HepG2 (cell line): ENCODE data around the gene SEMA6B. TPM values are rescaled to one million over a fixed set of nuclear protein-coding genes. Genes with fewer than 3 reads are reported as not detected.

Experiments
- ATAC-seq: fragments of 200-7000 bp; cut with Tn5 transposase; 3 replicates; pipeline ENCODE4 v1.9.1; 2020; ENCODE audit warnings: mild to moderate bottlenecking, moderate library complexity
- BruUV-seq: library from RNA; stranded (reverse); fragments of 400-500 nt; replicated peaks from 2 replicates; lab custom pipeline; 2021; lab: Mats Ljungman, UMichigan
- CTCF ChIA-PET: fragments of 300-600 bp; formaldehyde crosslinking; extraction: SDS; loops from one replicate; lab custom pipeline; 2021; ENCODE audit warnings: low total read pairs, inconsistent platforms, low intra/inter-chr PET ratio; lab: Yijun Ruan, JAX
- POLR2A ChIA-PET: fragments of 350-600 bp; sonication (Branson Sonifier 250); formaldehyde crosslinking; loops from one replicate; lab custom pipeline; 2020; ENCODE audit warnings: antibody characterized with exemption, inconsistent platforms; lab: Yijun Ruan, JAX
- DNase-seq: peaks from one replicate; pipeline ENCODE4 v3.0.0-alpha.2; 2015; ENCODE audit warnings: low spot score
- FAIRE-seq: peaks from 3 replicates; lab custom pipeline; 2011; peaks lifted over from hg19 to GRCh38; lab: Jason Lieb, UNC
- H2AFZ ChIP-seq: one replicate; pipeline ENCODE4 v1.6.1; 2011; ENCODE audit warnings: low read length, inconsistent platforms
- H3K27ac ChIP-seq: fragments of 300-600 bp; 3 replicates; pipeline ENCODE4 v1.8.0; 2011; ENCODE audit warnings: mixed run types, mild to moderate bottlenecking, mixed read lengths, low read length, inconsistent platforms; ENCODE audit not compliant: insufficient read depth; ENCODE audit errors: extremely low read length
- H3K27me3 ChIP-seq, 2 experiments: fragments of 200-600 bp in 1 of 2; 2 replicates in 1 of 2; 3 replicates in 1 of 2; pipeline versions ENCODE4 v1.6.0 to v1.8.0; 2011; ENCODE audit warnings: low read length in 2 of 2, mild to moderate bottlenecking in 2 of 2, moderate library complexity in 2 of 2, inconsistent platforms in 1 of 2; ENCODE audit not compliant: insufficient read depth in 2 of 2, control insufficient read depth in 1 of 2
- H3K36me3 ChIP-seq, 2 experiments: fragments of 200-600 bp in 1 of 2; replicated peaks in 1 of 2; 2 replicates in 1 of 2; 3 replicates in 1 of 2; pipeline versions ENCODE4 v1.5.1 to v1.8.0; 2011; ENCODE audit warnings: low read length in 2 of 2, inconsistent platforms in 1 of 2; ENCODE audit not compliant: insufficient read depth in 2 of 2, control insufficient read depth in 1 of 2
- H3K4me1 ChIP-seq: 2 replicates; pipeline ENCODE4 v1.5.1; 2012; ENCODE audit warnings: low read length, inconsistent platforms; ENCODE audit not compliant: insufficient read depth
- H3K4me2 ChIP-seq: 2 replicates; pipeline ENCODE4 v1.6.0; 2011; ENCODE audit warnings: low read depth, low read length, inconsistent platforms
- H3K4me3 ChIP-seq, 3 experiments: fragments of 200-600 bp in 1 of 3; sonication (generic), shearing (Covaris generic) in 1 of 3; replicated peaks in 1 of 3; 2 replicates each; pipeline ENCODE4 v1.5.1; 2011 to 2016; ENCODE audit warnings: low read length in 3 of 3, inconsistent platforms in 2 of 3, low read depth in 2 of 3, mild to moderate bottlenecking in 2 of 3, control low read depth in 1 of 3, mixed read lengths in 1 of 3; ENCODE audit not compliant: insufficient read depth in 1 of 3
- H3K79me2 ChIP-seq: one replicate; pipeline ENCODE4 v1.6.1; 2011; ENCODE audit warnings: low read length, inconsistent platforms; ENCODE audit not compliant: insufficient read depth
- H3K9ac ChIP-seq: 2 replicates; pipeline ENCODE4 v1.6.0; 2011; ENCODE audit warnings: mild to moderate bottlenecking, low read depth, low read length, inconsistent platforms; ENCODE audit not compliant: insufficient read depth
- H3K9me3 ChIP-seq: 2 replicates; pipeline ENCODE4 v1.5.1; 2012; ENCODE audit warnings: mild to moderate bottlenecking, low read length
- H4K20me1 ChIP-seq: 2 replicates; pipeline ENCODE4 v1.6.0; 2011; ENCODE audit warnings: inconsistent platforms, mild to moderate bottlenecking, low read length, moderate library complexity; ENCODE audit not compliant: insufficient read depth
- FOXK1 ChIP-seq: sonication (generic); formaldehyde crosslinking; IDR thresholded peaks from 2 replicates; pipeline ENCODE4 v1.4.0; 2020; ENCODE audit warnings: low read depth, missing genetic modification reagents, borderline replicate concordance
- GABPA ChIP-seq, 2 experiments: IDR thresholded peaks; 2 replicates each; pipeline ENCODE4 v1.6.1; 2011 to 2016; ENCODE audit warnings: low read depth in 2 of 2, low read length in 1 of 2, missing biosample characterization in 1 of 2, missing genetic modification characterization in 1 of 2
- PATZ1 ChIP-seq: sonication (generic); formaldehyde crosslinking; IDR thresholded peaks from 2 replicates; pipeline ENCODE4 v1.4.0; 2020; ENCODE audit warnings: missing genetic modification reagents
- ZMYM4 ChIP-seq: sonication (generic); formaldehyde crosslinking; IDR thresholded peaks from 2 replicates; pipeline ENCODE4 v1.8.1; 2023; ENCODE audit warnings: mild to moderate bottlenecking, missing genetic modification reagents
- ZNF460 ChIP-seq: sonication (generic); formaldehyde crosslinking; IDR thresholded peaks from 2 replicates; pipeline ENCODE4 v1.5.1; 2020; ENCODE audit warnings: missing genetic modification reagents, mild to moderate bottlenecking, borderline replicate concordance
- ZNF577 ChIP-seq: sonication (generic); formaldehyde crosslinking; IDR thresholded peaks from 2 replicates; pipeline ENCODE4 v1.4.0; 2020; ENCODE audit warnings: mild to moderate bottlenecking, low read depth, missing genetic modification reagents, borderline replicate concordance
- ZNF770 ChIP-seq: sonication (generic); formaldehyde crosslinking; IDR thresholded peaks from 2 replicates; pipeline ENCODE4 v1.5.0; 2020; ENCODE audit warnings: mild to moderate bottlenecking, missing genetic modification reagents
- WGBS: methylation state at CpG from one replicate; pipeline ENCODE4 v1.1.6; 2017; ENCODE audit warnings: low lambda C conversion rate; 5-methylcytosine and 5-hydroxymethylcytosine counted together
- in situ Hi-C: cut with HindIII; loops from 2 replicates; pipeline ENCODE4 v1.10.0; 2017; ENCODE audit warnings: low pct_unique_long_range_greater_than_20kb; ENCODE audit not compliant: extremely low pct_ligation_motif_present
- intact Hi-C: fragments of 100-400 bp; cut with micrococcal nuclease; formaldehyde crosslinking; loops from one replicate; pipeline ENCODE4 v1.10.0; 2022; ENCODE audit not compliant: unreplicated experiment
- polyA plus RNA-seq, 8 experiments: library from polyadenylated mRNA; depleted of rRNA in 3 of 8; stranded (reverse) in 7 of 8; unstranded in 1 of 8; fragments of >200 nt; fragmentation: Illumina TruSeq in 4 of 8; extraction: Trizol in 4 of 8; gene quantifications; 2 replicates each; pipeline versions ENCODE4 v1.2.1 to v1.2.3, GENCODE V29; 2011 to 2016; ENCODE audit warnings: low read depth in 4 of 8, missing spikeins in 1 of 8, mixed read lengths in 1 of 8; ENCODE audit not compliant: insufficient read depth in 1 of 8
- total RNA-seq, 5 experiments: library from RNA; depleted of rRNA; stranded (reverse); fragments of >200 nt; fragmentation: Illumina TruSeq; extraction: Trizol; gene quantifications; 2 replicates each; pipeline ENCODE4 v1.2.3, GENCODE V29; 2016; ENCODE audit warnings: low read depth in 1 of 5
- TF ChIP-seq, protein P1 (sequence below), 2 experiments: sonication (generic) in 1 of 2; formaldehyde crosslinking in 1 of 2; IDR thresholded peaks; 2 replicates each; pipeline versions ENCODE4 v1.6.1 to v1.9.0; 2014 to 2022; ENCODE audit warnings: antibody characterized with exemption in 1 of 2, borderline replicate concordance in 1 of 2, inconsistent platforms in 1 of 2, low read depth in 1 of 2, missing genetic modification reagents in 1 of 2

SEMA6B gene
- total and polyA plus RNA-seq, 2 of the 13 experiments (the other 11 are each of a cell fraction or from before 2014, with no cell fraction given) = 45.5 to 67.1 TPM

DNA sequence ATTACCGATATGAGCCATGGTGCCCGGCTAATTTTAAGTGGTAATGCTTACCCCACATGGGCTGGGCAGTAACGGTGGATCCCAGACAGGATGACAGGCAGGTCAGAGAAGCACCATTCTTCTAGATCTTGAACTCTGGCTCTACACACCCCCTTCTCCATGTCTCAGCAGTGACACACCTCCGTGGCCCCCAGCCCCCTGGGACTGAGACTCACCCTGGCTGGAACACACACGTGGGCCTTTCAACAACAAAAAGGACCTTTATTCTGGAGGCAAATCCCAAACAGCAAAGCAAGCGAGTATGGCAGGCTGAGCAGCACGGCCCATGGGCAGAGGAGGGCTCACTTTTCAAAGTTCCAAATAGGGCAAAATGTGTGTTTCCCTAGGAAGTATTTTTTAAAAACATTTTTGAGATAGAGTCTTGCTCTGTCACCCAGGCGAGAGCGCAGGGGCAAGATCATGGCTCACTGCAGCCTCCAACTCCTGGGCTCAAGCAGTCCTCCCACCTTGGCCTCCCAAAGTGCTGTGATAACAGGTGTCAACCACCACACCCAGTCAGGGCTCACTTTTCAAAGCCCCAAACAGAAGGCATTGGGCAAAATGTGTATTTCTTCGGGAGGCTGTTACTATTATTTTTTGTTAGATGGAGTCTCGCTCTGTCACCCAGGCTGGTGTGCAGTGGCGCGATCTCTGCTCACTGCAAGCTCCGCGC is 37.0 kb downstream of the SEMA6B start:
- FAIRE-seq = no peak
- Histone ChIP-seq H3K4me1 (peaks cover 61% of the 10 kb centered on the region), H3K9ac (peak overlapping the region; percentile 50), H3K9me3 (no peaks in the 10 kb centered on the region), H3K4me3 (peak overlapping the region in 2 of 3 experiments; percentile 1 to 58; a peak in 2 of 6 replicates), H3K4me2 (peak overlapping the region; percentile 73), H3K79me2 (no peaks in the 10 kb centered on the region), H2AFZ (no peak overlapping the region), H3K27ac (peak overlapping the region; percentile 57), H3K36me3 (no peaks in the 10 kb centered on the region), H4K20me1 (no peaks in the 10 kb centered on the region), H3K27me3 (no peaks in the 10 kb centered on the region)
- no peak for DNase-seq
- in situ Hi-C loops = no loop called here
- POLR2A ChIA-PET = interaction anchor here (0.9 to 4.5 kb wide), 5 partner anchors 13 to 51 kb away, joined by 3 to 38 read pairs (median 8); partner anchors contain the start of genes HDGFL2 and PLIN5
- intact Hi-C loops = no loop called here
- TF ChIP-seq GABPA (IDR thresholded peaks at IDR 0.05; ENCODE audit: low read depth, low read length) (no peak), GABPA (CRISPR knock-in tag; IDR thresholded peaks at IDR 0.05; ENCODE audit: low read depth) (no peak), ZNF770 (peak; percentile 77), PATZ1 (CRISPR knock-in tag) (peak; percentile 62), ZNF460 (CRISPR knock-in tag) (peak; percentile 54; the same call in 1 of the 2 replicates), FOXK1 (CRISPR knock-in tag) (0 out of 2 replicates have a peak, but pooled peaks have one; percentile 0), ZMYM4 (CRISPR knock-in tag) (0 out of 2 replicates have a peak, but pooled peaks have one; percentile 25), ZNF577 (CRISPR knock-in tag) (no peak)
- TF ChIP-seq, protein P1, sequence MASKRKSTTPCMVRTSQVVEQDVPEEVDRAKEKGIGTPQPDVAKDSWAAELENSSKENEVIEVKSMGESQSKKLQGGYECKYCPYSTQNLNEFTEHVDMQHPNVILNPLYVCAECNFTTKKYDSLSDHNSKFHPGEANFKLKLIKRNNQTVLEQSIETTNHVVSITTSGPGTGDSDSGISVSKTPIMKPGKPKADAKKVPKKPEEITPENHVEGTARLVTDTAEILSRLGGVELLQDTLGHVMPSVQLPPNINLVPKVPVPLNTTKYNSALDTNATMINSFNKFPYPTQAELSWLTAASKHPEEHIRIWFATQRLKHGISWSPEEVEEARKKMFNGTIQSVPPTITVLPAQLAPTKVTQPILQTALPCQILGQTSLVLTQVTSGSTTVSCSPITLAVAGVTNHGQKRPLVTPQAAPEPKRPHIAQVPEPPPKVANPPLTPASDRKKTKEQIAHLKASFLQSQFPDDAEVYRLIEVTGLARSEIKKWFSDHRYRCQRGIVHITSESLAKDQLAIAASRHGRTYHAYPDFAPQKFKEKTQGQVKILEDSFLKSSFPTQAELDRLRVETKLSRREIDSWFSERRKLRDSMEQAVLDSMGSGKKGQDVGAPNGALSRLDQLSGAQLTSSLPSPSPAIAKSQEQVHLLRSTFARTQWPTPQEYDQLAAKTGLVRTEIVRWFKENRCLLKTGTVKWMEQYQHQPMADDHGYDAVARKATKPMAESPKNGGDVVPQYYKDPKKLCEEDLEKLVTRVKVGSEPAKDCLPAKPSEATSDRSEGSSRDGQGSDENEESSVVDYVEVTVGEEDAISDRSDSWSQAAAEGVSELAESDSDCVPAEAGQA (IDR thresholded peaks at IDR 0.05; ENCODE audit: low read depth) = no peak
- TF ChIP-seq, protein P1 (CRISPR knock-in tag; IDR thresholded peaks at IDR 0.05; ENCODE audit: borderline replicate concordance) = no peak
- no TSS peak for BruUV-seq
- ATAC-seq = no peak
- 59% methylated on average over 13 of the region's 15 CpGs for WGBS
- CTCF ChIA-PET = no interaction called here
